Measurements from ENCODE around the gene TMEM272. TPM values are rescaled to one million over a fixed set of nuclear protein-coding genes. Genes with fewer than 3 reads are reported as not detected.

The TMEM272 gene
- polyA plus RNA-seq, 1 of the 3 experiments (the other 2 are of a cell fraction), result not detected

DNA sequence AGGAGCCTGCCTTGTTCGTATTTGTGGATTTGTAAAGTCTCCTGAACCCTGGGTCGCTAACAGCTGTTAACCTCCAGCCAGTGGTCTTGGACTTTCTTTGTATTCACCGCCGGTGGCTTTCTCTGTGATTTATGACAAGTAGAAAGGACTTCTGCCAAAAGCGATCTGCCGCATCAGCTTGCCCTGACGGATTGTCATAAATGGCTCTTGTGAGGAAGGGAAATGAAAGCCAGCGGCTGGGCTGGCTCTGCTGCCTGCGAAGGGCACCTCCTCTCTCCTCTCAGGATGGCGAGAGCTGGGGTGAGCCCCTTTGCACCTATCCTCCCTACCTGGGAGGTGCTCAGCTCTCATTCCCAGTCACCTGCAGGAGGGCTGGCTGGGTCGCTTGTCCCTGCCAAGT lies 66.6 kb downstream of the TMEM272 start (continued):
- no peak for TF ChIP-seq EP300 (IDR thresholded peaks at IDR 0.05; ENCODE audit: borderline replicate concordance in 1 of 2, low read depth in 1 of 2, low read length in 1 of 2)
- TF ChIP-seq SMC3 (IDR thresholded peaks at IDR 0.05; ENCODE audit: low read depth, low read length), result no peak
- no peak for TF ChIP-seq FOXM1 (IDR thresholded peaks at IDR 0.05; ENCODE audit: low read depth)
- no peak for TF ChIP-seq TAF1 (IDR thresholded peaks at IDR 0.05; ENCODE audit: borderline replicate concordance, low read depth, low read length)
- no peak for TF ChIP-seq FOSL2 (IDR thresholded peaks at IDR 0.05; ENCODE audit: borderline replicate concordance, low read depth)

GRCh38 chr13:51777921-51778320 lies 67.1 kb downstream of the TMEM272 start:
- Histone ChIP-seq H3K9ac (no peak overlapping the region), H3K27ac (ENCODE audit: low read depth in 2 of 2, low read length in 1 of 2) (no peak overlapping the region), H3K27me3 (ENCODE audit: insufficient read depth) (no peaks in the 10 kb centered on the region), H3K9me3 (no peaks in the 10 kb centered on the region), H3K4me3 (ENCODE audit: low read depth in 2 of 2, low read length in 1 of 2) (no peak overlapping the region), H3K4me2 (no peak overlapping the region), H4K20me1 (ENCODE audit: insufficient read depth) (no peaks in the 10 kb centered on the region), H2AFZ (ENCODE audit: low read depth) (no peak overlapping the region), H3K79me2 (ENCODE audit: insufficient read depth) (no peaks in the 10 kb centered on the region), H3F3A (replicated peaks; ENCODE audit: insufficient read depth) (no peaks in the 10 kb centered on the region), H3K9me2 (no peaks in the 10 kb centered on the region), H3K36me3 (replicated peaks in 1 of 2; ENCODE audit: control insufficient read depth in 1 of 2, insufficient read depth in 2 of 2, low read length in 1 of 2) (no peaks in the 10 kb centered on the region), H3K4me1 (ENCODE audit: control insufficient read depth in 1 of 2, insufficient read depth in 2 of 2, low read depth in 1 of 2, low read length in 1 of 2) (peaks cover 0 to 18% of the 10 kb centered on the region in 2 experiments; a peak in 1 of 4 replicates)
- TF ChIP-seq RAD21 (IDR thresholded peaks at IDR 0.05; ENCODE audit: low read length) (no peak), MXI1 (IDR thresholded peaks at IDR 0.05; ENCODE audit: low read depth, low read length) (no peak), CTCF (IDR thresholded peaks at IDR 0.05) (no peak), JUND (IDR thresholded peaks at IDR 0.05) (no peak), RCOR1 (IDR thresholded peaks at IDR 0.05; ENCODE audit: low read length) (no peak), ELF1 (IDR thresholded peaks at IDR 0.05) (no peak), NFIC (IDR thresholded peaks at IDR 0.05; ENCODE audit: borderline replicate concordance) (no peak), USF2 (IDR thresholded peaks at IDR 0.05; ENCODE audit: borderline replicate concordance, low read depth, low read length) (no peak), RXRA (IDR thresholded peaks at IDR 0.05; ENCODE audit: borderline replicate concordance, low read depth) (no peak), EP300 (IDR thresholded peaks at IDR 0.05; ENCODE audit: borderline replicate concordance in 1 of 2, low read depth in 1 of 2, low read length in 1 of 2) (no peak), POLR2AphosphoS5 (IDR thresholded peaks at IDR 0.05; ENCODE audit: low read depth, low read length) (no peak), EZH2phosphoT487 (IDR thresholded peaks at IDR 0.05; ENCODE audit: borderline replicate concordance, low read depth) (no peak)
- TF ChIP-seq, protein P1, sequence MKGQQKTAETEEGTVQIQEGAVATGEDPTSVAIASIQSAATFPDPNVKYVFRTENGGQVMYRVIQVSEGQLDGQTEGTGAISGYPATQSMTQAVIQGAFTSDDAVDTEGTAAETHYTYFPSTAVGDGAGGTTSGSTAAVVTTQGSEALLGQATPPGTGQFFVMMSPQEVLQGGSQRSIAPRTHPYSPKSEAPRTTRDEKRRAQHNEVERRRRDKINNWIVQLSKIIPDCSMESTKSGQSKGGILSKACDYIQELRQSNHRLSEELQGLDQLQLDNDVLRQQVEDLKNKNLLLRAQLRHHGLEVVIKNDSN (IDR thresholded peaks at IDR 0.05; ENCODE audit: borderline replicate concordance, low read depth), result no peak
- 66% methylated on average over 6 of the region's 9 CpGs for WGBS (ENCODE audit: low lambda C conversion rate)
- CTCF ChIA-PET, result interaction anchor here (0.7 to 0.8 kb wide), 3 partner anchors 15 to 149 kb away, joined by 3 read pairs; no protein-coding TSS in a partner anchor
- no peak for DNase-seq
- POLR2A ChIA-PET, result interaction anchor here (1.5 kb wide), 1 partner anchor 8 kb away, joined by 4 read pairs; no protein-coding TSS in a partner anchor

Measured in SK-N-SH (cell line).